SK-N-SH (cell line): ENCODE measurements around the gene GALK1. TPM values are rescaled to one million over a fixed set of nuclear protein-coding genes. Genes with fewer than 3 reads are reported as not detected.

Experiments used
- CTCF ChIA-PET: fragments of 300-600, 350-600 bp; formaldehyde crosslinking; extraction: SDS; loops from one replicate; lab custom pipeline; 2021; lab: Yijun Ruan, JAX
- POLR2A ChIA-PET: fragments of 350-600 bp; sonication (Branson Sonifier 250); formaldehyde crosslinking; extraction: SDS; loops from one replicate; lab custom pipeline; 2020; ENCODE audit warnings: antibody characterized with exemption, inconsistent platforms; lab: Yijun Ruan, JAX
- DNase-seq: peaks from one replicate; pipeline ENCODE4 v3.0.0; 2012
- H2AFZ ChIP-seq: fragments of 200-600 bp; sonication (generic); 2 replicates; pipeline ENCODE4 v1.8.1; 2016; ENCODE audit warnings: antibody characterized with exemption, mild to moderate bottlenecking, low read depth
- H3F3A ChIP-seq: fragments of 200-600 bp; sonication (generic); replicated peaks from 2 replicates; pipeline ENCODE3; 2016; ENCODE audit warnings: antibody characterized with exemption, mild to moderate bottlenecking; ENCODE audit not compliant: insufficient read depth
- H3K27ac ChIP-seq, 2 experiments: fragments of 200-500 bp in 1 of 2; fragments of 200-600 bp in 1 of 2; sonication (Bioruptor generic) in 1 of 2; sonication (generic), shearing (Covaris generic) in 1 of 2; 2 replicates each; pipeline versions ENCODE4 v1.5.1 to v1.6.1; 2014 to 2016; ENCODE audit warnings: low read depth in 2 of 2, inconsistent platforms in 1 of 2, low read length in 1 of 2, mild to moderate bottlenecking in 1 of 2, mixed read lengths in 1 of 2
- H3K27me3 ChIP-seq: fragments of 200-600 bp; sonication (generic), shearing (Covaris generic); 2 replicates; pipeline ENCODE4 v1.6.1; 2016; ENCODE audit warnings: mixed run types; ENCODE audit not compliant: insufficient read depth
- H3K36me3 ChIP-seq, 2 experiments: fragments of 200-500 bp in 1 of 2; fragments of 200-600 bp in 1 of 2; sonication (Bioruptor generic) in 1 of 2; sonication (generic) in 1 of 2; replicated peaks in 1 of 2; 2 replicates each; pipeline versions ENCODE3 to v1.5.1; 2014 to 2016; ENCODE audit warnings: low read length in 1 of 2, mild to moderate bottlenecking in 1 of 2; ENCODE audit not compliant: insufficient read depth in 2 of 2, control insufficient read depth in 1 of 2
- H3K4me1 ChIP-seq, 2 experiments: fragments of 200-500 bp in 1 of 2; fragments of 200-600 bp in 1 of 2; sonication (Bioruptor generic) in 1 of 2; sonication (generic), shearing (Covaris generic) in 1 of 2; 2 replicates each; pipeline versions ENCODE4 v1.5.1 to v1.6.1; 2014 to 2016; ENCODE audit warnings: low read depth in 1 of 2, low read length in 1 of 2, mixed run types in 1 of 2; ENCODE audit not compliant: insufficient read depth in 2 of 2, control insufficient read depth in 1 of 2
- H3K4me2 ChIP-seq: fragments of 200-600 bp; sonication (generic), shearing (Covaris generic); 2 replicates; pipeline ENCODE4 v1.6.1; 2017; ENCODE audit warnings: mixed run types
- H3K4me3 ChIP-seq, 2 experiments: fragments of 200-500 bp in 1 of 2; fragments of 200-600 bp in 1 of 2; sonication (Bioruptor generic) in 1 of 2; sonication (generic), shearing (Covaris generic) in 1 of 2; 2 replicates each; pipeline versions ENCODE4 v1.5.1 to v1.8.1; 2014 to 2016; ENCODE audit warnings: low read depth in 2 of 2, inconsistent platforms in 1 of 2, low read length in 1 of 2, mild to moderate bottlenecking in 1 of 2, mixed read lengths in 1 of 2, moderate library complexity in 1 of 2
- H3K79me2 ChIP-seq: fragments of 200-600 bp; sonication (generic); 2 replicates; pipeline ENCODE4 v1.8.1; 2017; ENCODE audit warnings: mild to moderate bottlenecking; ENCODE audit not compliant: insufficient read depth
- H3K9ac ChIP-seq: fragments of 200-600 bp; sonication (generic); 2 replicates; pipeline ENCODE4 v1.6.1; 2017; ENCODE audit warnings: mixed run types
- H3K9me2 ChIP-seq: fragments of 200-600 bp; sonication (generic); 2 replicates; pipeline ENCODE4 v1.6.1; 2017; ENCODE audit warnings: mixed run types
- H3K9me3 ChIP-seq: fragments of 200-600 bp; sonication (generic); 2 replicates; pipeline ENCODE4 v1.6.1; 2017; ENCODE audit warnings: mixed run types, mild to moderate bottlenecking, moderate library complexity
- H4K20me1 ChIP-seq: fragments of 200-600 bp; sonication (generic); 2 replicates; pipeline ENCODE4 v1.6.1; 2017; ENCODE audit warnings: mild to moderate bottlenecking, mixed run types; ENCODE audit not compliant: insufficient read depth
- CHD2 ChIP-seq: fragments of 150-350 bp; IDR thresholded peaks from 2 replicates; pipeline ENCODE4 v1.6.1; 2018; ENCODE audit warnings: low read length; ENCODE audit not compliant: partially characterized antibody
- FOSL2 ChIP-seq: IDR thresholded peaks from 2 replicates; pipeline ENCODE4 v1.4.0; 2012; ENCODE audit warnings: low read depth, mild to moderate bottlenecking, moderate library complexity, borderline replicate concordance
- FOXM1 ChIP-seq: IDR thresholded peaks from 2 replicates; pipeline ENCODE4 v1.4.0; 2012; ENCODE audit warnings: low read depth, mild to moderate bottlenecking
- GABPA ChIP-seq: IDR thresholded peaks from 2 replicates; pipeline ENCODE4 v1.4.0; 2012; ENCODE audit warnings: low read depth, mild to moderate bottlenecking
- MEF2A ChIP-seq: IDR thresholded peaks from 2 replicates; pipeline ENCODE4 v1.4.0; 2012; ENCODE audit warnings: low read depth, borderline replicate concordance
- NRF1 ChIP-seq: IDR thresholded peaks from 2 replicates; pipeline ENCODE4 v1.6.1; 2012; ENCODE audit warnings: low read depth, mild to moderate bottlenecking, low read length
- RAD21 ChIP-seq: IDR thresholded peaks from 2 replicates; pipeline ENCODE4 v1.6.1; 2012; ENCODE audit warnings: mild to moderate bottlenecking, low read length
- RCOR1 ChIP-seq: fragments of 150-350 bp; IDR thresholded peaks from 2 replicates; pipeline ENCODE4 v1.6.1; 2017; ENCODE audit warnings: antibody characterized with exemption, low read length
- RXRA ChIP-seq: IDR thresholded peaks from 2 replicates; pipeline ENCODE4 v1.4.0; 2012; ENCODE audit warnings: low read depth, mild to moderate bottlenecking, borderline replicate concordance
- SIN3A ChIP-seq: IDR thresholded peaks from 2 replicates; pipeline ENCODE4 v1.6.1; 2012; ENCODE audit warnings: low read depth, mild to moderate bottlenecking, low read length, moderate library complexity, borderline replicate concordance
- SMC3 ChIP-seq: IDR thresholded peaks from 2 replicates; pipeline ENCODE4 v1.6.1; 2012; ENCODE audit warnings: low read depth, low read length, improper control_type of control experiment
- TCF12 ChIP-seq: IDR thresholded peaks from 2 replicates; pipeline ENCODE4 v1.4.0; 2012
- YY1 ChIP-seq: IDR thresholded peaks from 2 replicates; pipeline ENCODE4 v1.4.0; 2012; ENCODE audit warnings: low read depth, mild to moderate bottlenecking
- ZBTB33 ChIP-seq: IDR thresholded peaks from 2 replicates; pipeline ENCODE4 v1.4.0; 2012; ENCODE audit warnings: low read depth, borderline replicate concordance
- WGBS: methylation state at CpG from one replicate; pipeline ENCODE4 v1.1.6; 2017; ENCODE audit warnings: low lambda C conversion rate; 5-methylcytosine and 5-hydroxymethylcytosine counted together
- polyA plus RNA-seq, 3 experiments: library from polyadenylated mRNA; depleted of rRNA; stranded (reverse); fragments of >200 nt; gene quantifications; 2 replicates each; pipeline ENCODE4 v1.2.3, GENCODE V29; 2012
- TF ChIP-seq, protein P1 (sequence below): fragments of 200-600 bp; sonication (generic); IDR thresholded peaks from 2 replicates; pipeline ENCODE4 v1.6.1; 2017; ENCODE audit warnings: antibody characterized with exemption, mild to moderate bottlenecking, moderate library complexity
- TF ChIP-seq, protein P2 (sequence below): IDR thresholded peaks from 2 replicates; pipeline ENCODE4 v1.4.0; 2012; ENCODE audit warnings: low read depth

Gene GALK1
- polyA plus RNA-seq (2012; rRNA removed) = 36.5 and 39.2 TPM in 2 replicates
- 12.4 and 22.4 TPM in 2 replicates for polyA plus RNA-seq (2012; cell fraction: cytosol; rRNA removed)
- polyA plus RNA-seq (2012; cell fraction: nucleus; rRNA removed) = 82.6 and 138 TPM in 2 replicates

DNA sequence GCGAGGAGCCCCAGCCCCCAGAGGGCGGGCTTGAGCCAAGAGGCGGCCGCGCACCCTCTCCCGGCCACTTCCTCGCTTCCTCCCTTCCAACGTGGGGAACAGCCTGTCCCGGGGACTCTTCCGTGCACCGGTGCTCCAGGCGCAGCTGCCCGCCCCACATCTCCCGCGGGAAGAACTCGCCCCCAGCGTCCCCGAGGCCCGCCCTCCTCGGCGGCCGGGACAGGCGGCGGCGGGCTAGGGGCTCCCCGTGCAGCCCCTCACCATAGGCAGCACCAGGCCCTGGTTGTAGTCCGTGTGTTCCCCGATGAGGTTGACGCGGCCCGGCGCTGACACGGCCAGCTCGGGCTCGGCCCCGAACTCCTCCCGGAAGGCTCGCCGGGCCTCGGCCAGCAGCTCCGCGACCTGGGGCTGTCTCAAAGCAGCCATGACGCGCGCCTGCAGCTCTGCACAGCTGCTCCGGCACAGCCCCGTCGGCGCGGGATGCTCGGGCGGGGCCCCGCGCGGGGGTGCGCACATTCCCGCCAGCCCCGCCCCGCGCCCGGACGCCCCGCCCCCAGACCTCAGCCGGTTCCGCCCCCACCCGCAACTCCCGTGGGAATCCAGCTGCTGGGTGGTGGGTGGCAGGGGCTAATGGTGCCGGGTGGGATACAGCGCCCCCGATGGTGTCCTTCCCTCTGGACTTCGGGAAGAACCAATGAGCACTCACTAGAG, at the start of gene GALK1:
Gene GALK1 (minus strand): TSS at position 482 of the 711 bp plus-strand sequence. CDS start 56 bp downstream, at position 426.
- H3K27me3 ChIP-seq = no peaks in the 10 kb centered on the region
- peaks cover 0 to 3% of the 10 kb centered on the region in 2 experiments for H3K36me3 ChIP-seq
- ChIA-PET POLR2A (interaction anchor here (0.9 to 8.4 kb wide), 9 partner anchors 10 to 65 kb away, joined by 3 to 161 read pairs (median 8); partner anchors contain the start of gene UNK), CTCF (interaction anchor here (0.8 to 31.4 kb wide), 26 partner anchors 10 to 697 kb away, joined by 3 to 1370 read pairs (median 5); partner anchors contain the start of genes SMIM5, TRIM65, UNC13D and UNK)
- H3K4me2 ChIP-seq = peak within 1 kb of the TSS; percentile 98
- no peaks in the 10 kb centered on the region for H3K79me2 ChIP-seq
- no peaks in the 10 kb centered on the region for H4K20me1 ChIP-seq
- H2AFZ ChIP-seq = peak within 1 kb of the TSS; percentile 99
- peak within 1 kb of the TSS; percentile 33 to 44; a peak in 3 of 4 replicates for H3K27ac ChIP-seq
- peak; percentile 98 for DNase-seq
- H3K9me3 ChIP-seq = no peaks in the 10 kb centered on the region
- H3K4me1 ChIP-seq = peaks cover 8 to 19% of the 10 kb centered on the region in 2 experiments; a peak in 2 of 4 replicates
- 2% methylated on average over 43 of the region's 71 CpGs for WGBS
- peak within 1 kb of the TSS; percentile 58 to 92 for H3K4me3 ChIP-seq
- H3F3A ChIP-seq = peaks cover 20% of the 10 kb centered on the region
- peak within 1 kb of the TSS; percentile 71 for H3K9ac ChIP-seq
- H3K9me2 ChIP-seq = no peaks in the 10 kb centered on the region
- TF ChIP-seq MEF2A = no peak
- TF ChIP-seq FOXM1 = 0 out of 2 replicates have a peak, but pooled peaks have one; percentile 38
- TF ChIP-seq YY1 = peak; percentile 57; the same call in 1 of the 2 replicates
- TF ChIP-seq GABPA = no peak
- TF ChIP-seq RXRA = no peak
- TF ChIP-seq, protein P1, sequence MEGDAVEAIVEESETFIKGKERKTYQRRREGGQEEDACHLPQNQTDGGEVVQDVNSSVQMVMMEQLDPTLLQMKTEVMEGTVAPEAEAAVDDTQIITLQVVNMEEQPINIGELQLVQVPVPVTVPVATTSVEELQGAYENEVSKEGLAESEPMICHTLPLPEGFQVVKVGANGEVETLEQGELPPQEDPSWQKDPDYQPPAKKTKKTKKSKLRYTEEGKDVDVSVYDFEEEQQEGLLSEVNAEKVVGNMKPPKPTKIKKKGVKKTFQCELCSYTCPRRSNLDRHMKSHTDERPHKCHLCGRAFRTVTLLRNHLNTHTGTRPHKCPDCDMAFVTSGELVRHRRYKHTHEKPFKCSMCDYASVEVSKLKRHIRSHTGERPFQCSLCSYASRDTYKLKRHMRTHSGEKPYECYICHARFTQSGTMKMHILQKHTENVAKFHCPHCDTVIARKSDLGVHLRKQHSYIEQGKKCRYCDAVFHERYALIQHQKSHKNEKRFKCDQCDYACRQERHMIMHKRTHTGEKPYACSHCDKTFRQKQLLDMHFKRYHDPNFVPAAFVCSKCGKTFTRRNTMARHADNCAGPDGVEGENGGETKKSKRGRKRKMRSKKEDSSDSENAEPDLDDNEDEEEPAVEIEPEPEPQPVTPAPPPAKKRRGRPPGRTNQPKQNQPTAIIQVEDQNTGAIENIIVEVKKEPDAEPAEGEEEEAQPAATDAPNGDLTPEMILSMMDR = peak; percentile 38
- no peak; the same call in 1 of the 2 replicates for TF ChIP-seq RCOR1
- TF ChIP-seq SIN3A = 0 out of 2 replicates have a peak, but pooled peaks have one; percentile 51
- peak; percentile 54 for TF ChIP-seq CHD2
- TF ChIP-seq NRF1 = peak; percentile 57
- TF ChIP-seq SMC3 = 0 out of 2 replicates have a peak, but pooled peaks have one; percentile 10
- no peak for TF ChIP-seq FOSL2
- TF ChIP-seq TCF12 = no peak
- TF ChIP-seq, protein P2, sequence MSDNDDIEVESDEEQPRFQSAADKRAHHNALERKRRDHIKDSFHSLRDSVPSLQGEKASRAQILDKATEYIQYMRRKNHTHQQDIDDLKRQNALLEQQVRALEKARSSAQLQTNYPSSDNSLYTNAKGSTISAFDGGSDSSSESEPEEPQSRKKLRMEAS = peak; percentile 45; the same call in 1 of the 2 replicates
- peak; percentile 49 for TF ChIP-seq RAD21

- WGBS = 84% methylated on average over 6 of the region's 6 CpGs
- TF ChIP-seq, protein P2 = no peak
- TF ChIP-seq ZBTB33 = no peak
- peaks cover 20 to 56% of the 10 kb centered on the region in 2 experiments for H3K36me3 ChIP-seq
- H3K9me2 ChIP-seq = no peaks in the 10 kb centered on the region
- H3K4me1 ChIP-seq = peaks cover 4 to 10% of the 10 kb centered on the region in 2 experiments; a peak in 3 of 4 replicates
- no peak overlapping the region for H3K27ac ChIP-seq
- ChIA-PET POLR2A (interaction anchor here (1.7 kb wide), 1 partner anchor 40 kb away, joined by 9 read pairs; no protein-coding TSS in a partner anchor), CTCF (interaction anchor here (0.6 to 7.6 kb wide), 4 partner anchors 8 to 17 kb away, joined by 4 to 90 read pairs (median 4); no protein-coding TSS in a partner anchor)
- H2AFZ ChIP-seq = no peak overlapping the region
- no peak overlapping the region for H3K4me3 ChIP-seq
- H3K9ac ChIP-seq = no peak overlapping the region
- peaks cover 9% of the 10 kb centered on the region for H3F3A ChIP-seq
- H4K20me1 ChIP-seq = no peaks in the 10 kb centered on the region
- no peaks in the 10 kb centered on the region for H3K9me3 ChIP-seq
- no peak for DNase-seq
- no peaks in the 10 kb centered on the region for H3K79me2 ChIP-seq
- H3K27me3 ChIP-seq = no peaks in the 10 kb centered on the region
- no peak overlapping the region for H3K4me2 ChIP-seq
Measured at GRCh38 chr17:75814021-75814395, 49.0 kb upstream of the GALK1 start.
